Stimulated activated memory B cell treated with anti-CD40 and anti-IgM and Interleukin-4, amounts not matched to agents 10 μg/mL and 1 μg/mL and 100 μg/mL, for 72 hours (primary cell): ENCODE results near the gene FGGY.
A peak's percentile ranks its signal among the peaks of the same experiment; 100 is the strongest.

Source experiments
- ATAC-seq: fragments of 150-1000 bp; cut with Tn5 transposase; 2 replicates; pipeline ENCODE4 v1.10.0; 2021
- H3K27ac Mint-ChIP-seq: one replicate; pipeline ENCODE4 v1.8.0; 2022; ENCODE audit warnings: mild to moderate bottlenecking, mixed read lengths
- H3K27me3 Mint-ChIP-seq: one replicate; pipeline ENCODE4 v1.8.0; 2022; ENCODE audit warnings: mixed read lengths
- H3K36me3 Mint-ChIP-seq: one replicate; pipeline ENCODE4 v1.8.0; 2022; ENCODE audit warnings: mixed read lengths
- H3K4me1 Mint-ChIP-seq: one replicate; pipeline ENCODE4 v1.8.0; 2022; ENCODE audit warnings: mixed read lengths
- H3K4me3 Mint-ChIP-seq: one replicate; pipeline ENCODE4 v1.8.0; 2022; ENCODE audit warnings: mild to moderate bottlenecking, moderate library complexity, mixed read lengths
- H3K9me3 Mint-ChIP-seq: one replicate; pipeline ENCODE4 v1.8.0; 2022; ENCODE audit warnings: mixed read lengths

FGGY gene

DNA sequence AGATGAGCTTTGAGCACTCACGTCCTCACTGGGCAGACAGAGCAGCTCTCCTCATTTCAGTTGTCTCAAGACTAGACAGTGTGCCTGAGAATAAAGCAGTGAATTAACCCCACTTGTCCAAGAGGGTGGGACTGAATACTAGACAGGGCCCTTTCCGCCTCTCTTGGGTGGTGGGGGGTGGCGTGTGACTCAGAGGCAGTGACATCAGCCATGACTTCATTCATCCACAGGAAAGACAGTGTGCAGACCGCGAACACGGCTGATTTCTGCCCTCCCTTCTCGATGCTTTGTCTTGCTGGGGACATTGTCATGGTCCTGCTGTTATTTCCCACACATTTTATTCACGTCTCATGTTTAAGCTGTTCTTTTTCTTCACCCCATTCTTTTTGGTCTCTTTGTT, 64.9 kb downstream of the FGGY start:
- no peak for ATAC-seq
- no peak overlapping the region for H3K4me3 Mint-ChIP-seq
- H3K9me3 Mint-ChIP-seq, result peaks cover 2% of the 10 kb centered on the region
- H3K27me3 Mint-ChIP-seq, result no peaks in the 10 kb centered on the region
- no peaks in the 10 kb centered on the region for H3K4me1 Mint-ChIP-seq
- no peak overlapping the region for H3K27ac Mint-ChIP-seq
- H3K36me3 Mint-ChIP-seq, result peaks cover 68% of the 10 kb centered on the region

DNA sequence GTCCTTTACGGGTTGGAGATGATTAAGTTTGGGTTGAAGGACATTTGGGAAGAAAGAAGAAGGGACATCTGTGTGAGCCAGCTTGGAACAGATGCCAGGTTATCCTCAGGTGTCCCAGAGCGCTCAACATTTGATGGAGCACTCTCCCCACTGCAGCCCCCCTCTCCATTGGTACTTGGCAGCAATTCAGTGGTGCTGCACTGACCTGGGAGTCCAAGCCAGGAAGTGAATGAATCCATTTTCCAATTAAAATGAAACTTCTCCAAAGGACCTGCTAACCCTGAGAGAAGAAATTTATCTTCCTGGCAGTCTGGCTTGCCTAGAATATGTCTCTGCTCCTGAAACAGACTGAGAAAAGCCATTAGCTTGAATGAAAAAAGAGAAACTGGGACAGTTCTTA, 67.1 kb downstream of the FGGY start:
- H3K9me3 Mint-ChIP-seq, result peaks cover 2% of the 10 kb centered on the region
- no peaks in the 10 kb centered on the region for H3K27me3 Mint-ChIP-seq
- no peaks in the 10 kb centered on the region for H3K4me1 Mint-ChIP-seq
- H3K36me3 Mint-ChIP-seq, result peaks cover 72% of the 10 kb centered on the region
- ATAC-seq, result no peak
- H3K27ac Mint-ChIP-seq, result no peak overlapping the region
- H3K4me3 Mint-ChIP-seq, result no peak overlapping the region

DNA sequence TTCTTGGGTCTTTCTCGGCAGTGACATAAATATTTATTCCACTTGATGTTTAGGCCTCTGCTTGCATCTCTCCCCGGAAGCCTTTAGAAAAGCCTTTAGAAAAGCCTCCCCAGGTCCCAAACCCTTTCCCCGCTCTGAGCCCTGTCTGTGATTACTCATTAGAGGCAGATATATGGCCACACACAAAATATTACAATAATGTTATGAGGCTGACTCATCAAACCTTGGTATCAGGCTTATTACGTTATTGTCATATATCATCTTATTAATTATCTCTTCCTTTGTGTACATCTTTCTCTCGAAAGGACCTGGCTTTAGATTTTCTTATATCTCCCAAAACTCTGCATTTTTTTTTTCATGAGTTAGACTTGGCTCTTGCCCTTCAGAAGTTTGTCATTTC, 69.5 kb downstream of the FGGY start:
- no peak for ATAC-seq
- H3K4me1 Mint-ChIP-seq, result no peaks in the 10 kb centered on the region
- peak overlapping the region; percentile 3 for H3K27ac Mint-ChIP-seq
- H3K36me3 Mint-ChIP-seq, result peaks cover 69% of the 10 kb centered on the region
- peaks cover 5% of the 10 kb centered on the region for H3K9me3 Mint-ChIP-seq
- H3K27me3 Mint-ChIP-seq, result no peaks in the 10 kb centered on the region
- no peak overlapping the region for H3K4me3 Mint-ChIP-seq

GRCh38 chr1:59367301-59368007, 70.6 kb downstream of the FGGY start:
- H3K27me3 Mint-ChIP-seq, result no peaks in the 10 kb centered on the region
- no peak overlapping the region for H3K27ac Mint-ChIP-seq
- H3K36me3 Mint-ChIP-seq, result peaks cover 58% of the 10 kb centered on the region
- peaks cover 5% of the 10 kb centered on the region for H3K9me3 Mint-ChIP-seq
- no peaks in the 10 kb centered on the region for H3K4me1 Mint-ChIP-seq
- ATAC-seq, result no peak
- no peak overlapping the region for H3K4me3 Mint-ChIP-seq

GRCh38 chr1:59368008-59368670, 71.2 kb downstream of the FGGY start:
- Mint-ChIP-seq H3K27ac (no peak overlapping the region), H3K27me3 (no peaks in the 10 kb centered on the region), H3K36me3 (peaks cover 52% of the 10 kb centered on the region), H3K4me3 (no peak overlapping the region), H3K4me1 (no peaks in the 10 kb centered on the region), H3K9me3 (peaks cover 5% of the 10 kb centered on the region)
- ATAC-seq, result no peak

DNA sequence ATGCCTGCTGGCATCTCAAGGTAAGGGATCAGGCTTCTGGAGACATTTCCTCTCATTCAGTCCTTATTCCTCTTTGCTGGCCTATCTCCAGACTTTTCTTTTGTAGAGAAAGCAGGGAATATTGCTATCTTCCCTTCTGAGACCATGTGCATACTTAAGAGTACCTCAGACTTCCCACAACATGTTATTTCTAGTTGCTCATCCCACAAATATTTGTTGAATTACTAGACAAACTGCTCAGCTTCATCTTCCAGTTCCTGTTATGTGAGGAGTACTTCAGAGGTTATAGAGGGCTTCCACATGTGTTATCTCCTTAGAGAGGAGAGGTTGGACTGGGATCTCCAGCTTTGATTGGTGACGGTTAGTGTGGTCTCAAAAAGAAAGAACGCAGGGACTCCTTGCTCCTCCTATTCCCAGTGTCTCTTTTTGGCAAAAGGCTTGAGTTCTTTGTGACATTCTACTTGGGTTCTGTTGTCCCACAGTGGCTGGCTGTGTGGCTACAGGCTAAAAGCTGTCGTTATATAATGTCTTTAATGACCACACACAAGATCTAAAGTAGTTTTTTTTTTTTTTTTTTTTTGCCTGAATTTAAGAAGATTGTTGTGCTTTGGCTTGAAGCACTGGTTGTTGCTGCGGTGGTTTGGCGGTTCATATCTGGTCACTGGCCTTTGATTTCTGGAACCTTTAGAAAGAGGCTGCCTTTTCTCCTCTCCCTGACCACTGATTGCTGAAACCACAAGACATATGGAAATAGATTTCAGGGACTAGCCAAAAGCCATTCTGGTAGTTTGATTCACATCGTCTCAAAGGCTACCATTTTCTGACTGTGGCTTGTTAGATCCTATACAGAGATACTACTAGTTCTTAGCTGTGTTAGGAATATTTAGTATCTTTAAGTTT, 78.7 kb downstream of the FGGY start:
- no peak for ATAC-seq
- Mint-ChIP-seq H3K9me3 (peaks cover 6% of the 10 kb centered on the region), H3K4me1 (peaks cover 6% of the 10 kb centered on the region), H3K36me3 (peaks cover 27% of the 10 kb centered on the region), H3K4me3 (no peak overlapping the region), H3K27me3 (no peaks in the 10 kb centered on the region), H3K27ac (no peak overlapping the region)

- H3K9me3 Mint-ChIP-seq, result peaks cover 6% of the 10 kb centered on the region
- H3K27ac Mint-ChIP-seq, result peak overlapping the region; percentile 4
- H3K27me3 Mint-ChIP-seq, result no peaks in the 10 kb centered on the region
- no peak for ATAC-seq
- H3K36me3 Mint-ChIP-seq, result peaks cover 41% of the 10 kb centered on the region
- H3K4me3 Mint-ChIP-seq, result no peak overlapping the region
- peaks cover 6% of the 10 kb centered on the region for H3K4me1 Mint-ChIP-seq
These were observed 80.5 kb downstream of the FGGY start for GRCh38 chr1:59377350-59377904.

- ATAC-seq, result no peak
- Mint-ChIP-seq H3K4me1 (peaks cover 6% of the 10 kb centered on the region), H3K27me3 (no peaks in the 10 kb centered on the region), H3K4me3 (no peak overlapping the region), H3K27ac (no peak overlapping the region), H3K9me3 (peaks cover 6% of the 10 kb centered on the region), H3K36me3 (peaks cover 45% of the 10 kb centered on the region)
These were observed 81.9 kb downstream of the FGGY start for GRCh38 chr1:59378621-59379370.

DNA sequence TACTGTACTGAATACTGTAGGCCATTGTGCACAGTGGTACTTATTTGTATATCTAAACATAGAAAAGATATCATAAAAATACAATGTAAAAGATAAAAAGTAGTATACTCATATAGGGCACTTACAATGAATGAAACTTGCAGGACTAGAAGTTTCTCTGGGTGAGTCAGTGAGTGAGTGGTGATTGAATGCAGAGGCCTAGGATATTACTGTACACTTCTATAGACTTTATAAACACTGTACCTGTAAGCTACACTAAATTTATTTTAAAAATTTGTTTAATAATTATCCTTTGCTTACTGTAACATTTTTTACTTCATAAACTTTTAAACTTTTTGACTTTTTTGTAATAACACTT, 82.5 kb downstream of the FGGY start:
- H3K4me3 Mint-ChIP-seq, result no peak overlapping the region
- H3K4me1 Mint-ChIP-seq, result peaks cover 10% of the 10 kb centered on the region
- peaks cover 45% of the 10 kb centered on the region for H3K36me3 Mint-ChIP-seq
- H3K27ac Mint-ChIP-seq, result no peak overlapping the region
- peaks cover 6% of the 10 kb centered on the region for H3K9me3 Mint-ChIP-seq
- ATAC-seq, result no peak
- no peaks in the 10 kb centered on the region for H3K27me3 Mint-ChIP-seq

- Mint-ChIP-seq H3K27ac (peak overlapping the region; percentile 30), H3K27me3 (no peaks in the 10 kb centered on the region), H3K9me3 (no peaks in the 10 kb centered on the region)
These were observed 87.1 kb downstream of the FGGY start for GRCh38 chr1:59383963-59384362.

DNA sequence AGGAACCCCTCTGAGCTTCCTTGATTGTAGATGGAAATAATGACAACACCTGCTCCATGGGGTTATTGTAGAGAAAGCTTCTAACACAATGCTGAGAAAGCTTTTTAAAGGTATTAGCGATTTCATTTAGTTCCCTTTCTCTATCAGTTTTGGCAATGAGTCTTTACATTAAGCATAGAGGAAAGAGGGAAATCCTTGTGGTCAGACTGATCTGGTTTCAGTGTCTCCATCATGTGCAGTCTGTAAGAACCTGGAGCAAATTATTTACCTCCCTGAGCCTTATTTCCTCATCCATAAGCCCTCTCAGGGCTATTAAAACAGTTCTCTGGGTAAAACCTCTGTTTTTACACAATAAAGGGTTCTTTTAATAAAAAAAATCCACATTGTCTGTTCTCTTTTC, 87.5 kb downstream of the FGGY start:
- ATAC-seq, result peak; percentile 41
- no peak overlapping the region for H3K4me3 Mint-ChIP-seq
- H3K9me3 Mint-ChIP-seq, result no peaks in the 10 kb centered on the region
- H3K27me3 Mint-ChIP-seq, result no peaks in the 10 kb centered on the region
- H3K27ac Mint-ChIP-seq, result peak overlapping the region; percentile 30
- peaks cover 43% of the 10 kb centered on the region for H3K36me3 Mint-ChIP-seq
- H3K4me1 Mint-ChIP-seq, result peaks cover 5% of the 10 kb centered on the region

More at GRCh38 chr1:59383963-59384362, 87.1 kb downstream of the FGGY start:
- Mint-ChIP-seq H3K4me1 (peaks cover 5% of the 10 kb centered on the region), H3K4me3 (no peak overlapping the region), H3K36me3 (peaks cover 44% of the 10 kb centered on the region)
- ATAC-seq, result peak; percentile 31

GRCh38 chr1:59388191-59388590, 91.3 kb downstream of the FGGY start:
- ATAC-seq, result no peak
- H3K9me3 Mint-ChIP-seq, result no peaks in the 10 kb centered on the region
- peaks cover 26% of the 10 kb centered on the region for H3K4me1 Mint-ChIP-seq
- H3K36me3 Mint-ChIP-seq, result peaks cover 25% of the 10 kb centered on the region
- H3K4me3 Mint-ChIP-seq, result no peak overlapping the region
- H3K27ac Mint-ChIP-seq, result no peak overlapping the region
- no peaks in the 10 kb centered on the region for H3K27me3 Mint-ChIP-seq

GRCh38 chr1:59389847-59390246, 93.0 kb downstream of the FGGY start:
- H3K4me3 Mint-ChIP-seq, result no peak overlapping the region
- no peak for ATAC-seq
- no peaks in the 10 kb centered on the region for H3K9me3 Mint-ChIP-seq
- H3K27me3 Mint-ChIP-seq, result no peaks in the 10 kb centered on the region
- no peak overlapping the region for H3K27ac Mint-ChIP-seq
- peaks cover 20% of the 10 kb centered on the region for H3K4me1 Mint-ChIP-seq
- H3K36me3 Mint-ChIP-seq, result peaks cover 25% of the 10 kb centered on the region

DNA sequence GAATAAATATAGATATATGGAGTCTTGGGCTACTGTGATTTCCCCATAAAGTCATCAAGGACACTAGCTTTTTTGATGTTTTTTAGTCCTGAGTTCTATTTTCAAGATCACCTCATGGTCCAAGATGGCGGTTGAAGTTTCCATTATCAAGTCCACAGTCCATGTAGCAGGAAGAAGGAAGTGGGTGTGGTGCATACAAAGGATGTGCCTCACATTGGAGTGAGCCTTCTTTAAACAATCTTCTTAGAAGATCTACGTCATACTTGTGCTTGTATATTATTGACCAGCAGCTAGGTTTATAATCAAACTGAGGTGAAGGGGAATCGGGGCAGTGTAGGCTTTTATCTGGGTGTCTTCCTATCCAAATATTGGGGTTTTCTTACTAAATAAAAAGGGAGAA, 93.4 kb downstream of the FGGY start:
- Mint-ChIP-seq H3K4me3 (no peak overlapping the region), H3K4me1 (peaks cover 20% of the 10 kb centered on the region), H3K27ac (peak overlapping the region; percentile 75), H3K27me3 (no peaks in the 10 kb centered on the region), H3K9me3 (no peaks in the 10 kb centered on the region), H3K36me3 (peaks cover 25% of the 10 kb centered on the region)
- no peak for ATAC-seq
